Activated naive CD4-positive, alpha-beta T cell treated with anti-CD3 and anti-CD28 coated beads for 36 hours (primary cell): Measurements from ENCODE around the gene BOLL. TPM values are rescaled to one million over a fixed set of nuclear protein-coding genes. Genes with fewer than 3 reads are reported as not detected.

Experiments
- CTCF ChIA-PET: fragments of 350-600 bp; sonication (Branson Sonifier 250); formaldehyde crosslinking; loops from one replicate; lab custom pipeline; 2021; ENCODE audit warnings: antibody characterized with exemption; lab: Charles Lee
- DNase-seq: peaks from one replicate; pipeline ENCODE4 v3.0.0-alpha.2; 2020
- H3K27ac Mint-ChIP-seq: one replicate; pipeline ENCODE4 v1.8.0; 2021; ENCODE audit warnings: mild to moderate bottlenecking, mixed read lengths
- H3K27me3 Mint-ChIP-seq: one replicate; pipeline ENCODE4 v1.8.0; 2021; ENCODE audit warnings: low read depth, mixed read lengths
- H3K36me3 Mint-ChIP-seq: one replicate; pipeline ENCODE4 v1.8.0; 2021; ENCODE audit warnings: low read depth, mixed read lengths
- H3K4me1 Mint-ChIP-seq: one replicate; pipeline ENCODE4 v1.8.0; 2021; ENCODE audit warnings: low read depth, mixed read lengths
- H3K4me3 Mint-ChIP-seq: one replicate; pipeline ENCODE4 v1.8.0; 2021; ENCODE audit warnings: mild to moderate bottlenecking, moderate library complexity, mixed read lengths
- H3K9me3 Mint-ChIP-seq: one replicate; pipeline ENCODE4 v1.8.0; 2021; ENCODE audit warnings: mixed read lengths
- intact Hi-C: fragments of 100-400 bp; cut with micrococcal nuclease; formaldehyde crosslinking; loops from one replicate; pipeline ENCODE4 v1.15.1; 2023
- total RNA-seq, 2 experiments: library from RNA; stranded (reverse); gene quantifications; one replicate each; pipeline ENCODE4 v1.2.3, GENCODE V29; 2021

Gene BOLL
- total RNA-seq, 2 experiments from 2014 or later: 0.12 TPM; not detected in 1

DNA sequence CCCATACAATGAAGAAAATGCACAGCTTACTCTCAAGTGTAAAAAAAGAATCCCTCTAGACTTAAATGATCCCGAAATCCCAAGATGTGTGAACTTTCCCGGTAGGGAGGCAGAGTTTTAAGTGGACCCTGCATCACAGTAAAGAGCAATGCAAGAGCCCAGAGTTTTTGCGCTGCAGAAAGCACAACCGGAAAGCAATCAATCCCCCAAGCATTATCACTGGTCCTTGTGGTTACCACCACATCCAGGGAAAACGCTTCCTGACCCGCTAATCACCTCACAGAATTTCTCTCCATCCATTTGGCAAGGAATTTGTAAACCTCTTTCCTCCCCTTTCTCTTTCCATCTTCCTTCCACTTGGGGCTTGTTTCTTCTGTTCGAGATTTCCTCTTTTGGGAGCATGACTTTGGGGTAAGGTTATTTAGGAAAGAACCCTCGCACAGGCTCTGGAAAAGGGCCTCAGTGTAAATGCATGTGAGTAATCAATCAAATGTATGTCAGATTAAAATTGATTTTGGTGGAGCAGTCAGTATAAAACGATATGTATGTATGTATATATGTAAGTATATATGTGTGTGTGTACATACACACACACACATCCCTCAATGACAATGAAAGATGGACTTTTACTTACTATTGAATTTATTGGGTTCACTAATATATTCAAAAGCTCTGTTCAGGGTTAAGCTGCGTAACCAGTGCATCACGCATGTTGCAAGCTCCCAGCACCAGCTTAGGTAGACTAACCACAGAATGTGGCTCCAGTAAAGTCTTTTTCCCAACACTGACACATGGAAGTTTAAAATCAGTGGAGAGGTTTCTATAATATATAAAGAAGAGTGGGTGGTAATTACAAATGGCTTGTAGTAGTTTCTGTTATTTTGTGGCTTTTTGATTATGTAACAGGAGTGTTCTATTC is 20.9 kb upstream of the BOLL start:
- Mint-ChIP-seq H3K9me3 (no peaks in the 10 kb centered on the region), H3K27ac (no peak overlapping the region), H3K27me3 (no peaks in the 10 kb centered on the region), H3K4me3 (peak overlapping the region; percentile 85), H3K4me1 (peaks cover 57% of the 10 kb centered on the region), H3K36me3 (no peaks in the 10 kb centered on the region)
- intact Hi-C loops: no loop called here
- no peak for DNase-seq
- CTCF ChIA-PET: interaction anchor here (0.6 to 2.3 kb wide), 7 partner anchors 8 to 693 kb away, joined by 3 to 11 read pairs (median 4); no protein-coding TSS in a partner anchor

DNA sequence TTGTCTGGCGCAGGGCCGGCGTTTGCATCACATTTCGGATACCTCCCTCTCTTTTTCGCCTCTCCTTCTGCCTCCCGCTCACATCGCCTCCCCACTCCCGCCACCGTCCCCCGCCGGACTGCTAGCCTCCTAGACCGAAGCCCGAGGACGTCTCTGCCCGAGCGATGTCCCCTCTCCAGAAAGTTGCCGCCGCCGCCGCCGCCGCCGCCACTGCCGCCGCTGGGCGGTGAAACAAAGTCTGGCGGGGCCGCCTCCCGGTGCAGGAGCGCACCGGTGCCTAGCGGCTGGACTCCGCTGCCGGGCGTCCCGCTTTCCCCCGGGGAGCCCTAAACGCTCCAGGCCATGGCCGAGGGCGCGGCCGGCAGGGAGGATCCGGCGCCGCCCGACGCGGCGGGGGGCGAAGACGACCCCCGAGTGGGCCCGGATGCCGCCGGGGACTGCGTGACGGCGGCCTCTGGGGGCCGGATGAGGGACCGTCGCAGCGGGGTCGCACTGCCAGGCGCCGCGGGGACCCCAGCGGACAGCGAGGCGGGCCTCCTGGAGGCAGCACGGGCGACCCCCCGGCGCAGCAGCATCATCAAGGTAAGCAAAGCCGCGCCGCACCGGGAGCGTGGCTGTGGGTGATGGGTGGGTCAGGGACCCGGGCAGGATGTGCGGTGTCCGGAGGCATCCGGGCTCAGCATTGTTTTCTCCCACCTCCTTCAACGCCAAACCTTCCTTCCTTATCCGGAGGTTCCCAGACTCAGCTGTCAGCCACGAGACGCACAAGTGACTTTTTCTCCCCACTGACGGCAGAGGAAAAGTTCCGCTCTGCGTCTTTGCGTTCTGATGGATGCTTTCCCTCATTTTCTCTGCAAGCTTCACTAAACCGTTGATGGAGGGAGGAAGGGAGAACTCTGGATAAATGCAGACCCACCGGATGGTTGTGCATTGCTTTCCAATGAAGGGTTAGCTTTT is 19.9 kb upstream of the BOLL start:
- H3K27ac Mint-ChIP-seq: peak overlapping the region; percentile 75
- peak; percentile 38 for DNase-seq
- no peaks in the 10 kb centered on the region for H3K27me3 Mint-ChIP-seq
- intact Hi-C loops: loop anchor here (1.0 kb wide), 5 partner anchors 33 to 100 kb away; partner anchors contain the start of gene MARS2
- no peaks in the 10 kb centered on the region for H3K9me3 Mint-ChIP-seq
- peaks cover 51% of the 10 kb centered on the region for H3K4me1 Mint-ChIP-seq
- H3K36me3 Mint-ChIP-seq: no peaks in the 10 kb centered on the region
- H3K4me3 Mint-ChIP-seq: peak overlapping the region; percentile 94
- CTCF ChIA-PET: interaction anchor here (0.6 to 2.3 kb wide), 6 partner anchors 9 to 492 kb away, joined by 3 to 6 read pairs (median 4); no protein-coding TSS in a partner anchor

DNA sequence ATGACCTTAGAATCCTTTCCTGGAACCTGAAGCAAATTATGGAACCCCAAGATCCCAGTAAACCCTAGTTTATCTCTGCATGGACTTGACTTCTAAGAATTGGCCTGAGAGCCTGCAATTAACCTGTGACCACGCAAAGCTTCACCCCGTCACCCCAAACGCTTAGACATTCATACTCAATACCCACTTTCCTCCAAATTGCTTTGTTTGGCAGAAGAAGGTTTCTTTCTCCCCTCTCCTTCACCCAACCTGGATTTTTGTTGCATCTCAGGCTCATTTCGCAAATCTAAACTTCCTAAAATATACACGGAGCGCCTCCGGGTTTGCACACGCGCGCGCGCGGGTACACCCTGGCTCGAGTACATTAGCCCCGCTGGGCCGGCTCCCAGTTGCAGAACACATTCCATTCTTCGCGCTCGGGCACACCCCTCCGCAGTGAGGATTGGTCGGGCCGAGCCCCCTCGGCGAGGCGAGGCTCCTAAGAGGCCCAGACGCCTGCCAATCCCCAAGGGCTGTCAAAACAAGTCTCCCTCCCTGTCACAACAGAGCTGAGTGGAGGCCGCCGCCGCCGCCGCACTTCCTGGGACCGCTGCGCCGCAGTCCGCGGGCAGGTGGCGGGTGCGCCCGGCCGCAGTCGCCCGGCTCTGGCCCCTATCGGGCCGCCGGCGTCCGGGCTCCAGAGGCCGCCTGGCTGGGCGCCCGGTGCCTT is 19.1 kb upstream of the BOLL start, which contains the start of gene PLCL1:
Gene PLCL1, plus strand, starts transcription at position 545 of the 709 bp plus-strand sequence.
- H3K9me3 Mint-ChIP-seq: no peaks in the 10 kb centered on the region
- peak within 1 kb of the TSS; percentile 75 for H3K27ac Mint-ChIP-seq
- peak within 1 kb of the TSS; percentile 94 for H3K4me3 Mint-ChIP-seq
- no peaks in the 10 kb centered on the region for H3K36me3 Mint-ChIP-seq
- H3K4me1 Mint-ChIP-seq: peaks cover 43% of the 10 kb centered on the region
- CTCF ChIA-PET: interaction anchor here (0.7 to 2.3 kb wide), 10 partner anchors 10 to 493 kb away, joined by 3 to 6 read pairs (median 4); no protein-coding TSS in a partner anchor
- no peaks in the 10 kb centered on the region for H3K27me3 Mint-ChIP-seq
- DNase-seq: peak; percentile 96
- intact Hi-C loops: loop anchor here (1.0 kb wide), 5 partner anchors 34 to 99 kb away; partner anchors contain the start of gene MARS2

DNA sequence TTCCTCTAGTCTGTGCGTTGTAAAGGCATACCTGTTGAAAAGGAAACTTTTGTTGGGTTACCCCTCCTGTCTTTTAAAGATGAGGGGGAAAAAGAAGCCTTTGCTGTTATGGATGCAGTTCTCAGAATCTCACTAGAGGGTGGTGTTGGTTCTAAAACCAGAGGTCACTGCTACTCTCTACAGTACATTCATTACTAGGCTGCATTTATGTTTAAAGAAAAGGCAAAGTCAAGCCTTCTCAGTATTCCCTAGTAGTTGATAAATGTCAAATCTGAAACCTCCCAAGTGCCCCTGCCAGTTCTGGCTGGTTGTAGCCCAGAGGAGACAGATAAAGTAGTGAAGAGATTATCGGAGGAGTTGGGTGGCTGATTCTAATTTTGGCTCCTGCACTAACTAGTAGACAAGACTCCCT is 17.9 kb upstream of the BOLL start:
- H3K9me3 Mint-ChIP-seq: no peaks in the 10 kb centered on the region
- intact Hi-C loops: loop anchor here (1.0 kb wide), 6 partner anchors 17 to 493 kb away; no protein-coding TSS in a partner anchor
- DNase-seq: peak; percentile 40
- H3K36me3 Mint-ChIP-seq: no peaks in the 10 kb centered on the region
- H3K4me3 Mint-ChIP-seq: peak overlapping the region; percentile 7
- no peak overlapping the region for H3K27ac Mint-ChIP-seq
- no peaks in the 10 kb centered on the region for H3K27me3 Mint-ChIP-seq
- peaks cover 33% of the 10 kb centered on the region for H3K4me1 Mint-ChIP-seq
- CTCF ChIA-PET: interaction anchor here (0.6 to 1.4 kb wide), 4 partner anchors 9 to 324 kb away, joined by 3 to 5 read pairs (median 4); no protein-coding TSS in a partner anchor

DNA sequence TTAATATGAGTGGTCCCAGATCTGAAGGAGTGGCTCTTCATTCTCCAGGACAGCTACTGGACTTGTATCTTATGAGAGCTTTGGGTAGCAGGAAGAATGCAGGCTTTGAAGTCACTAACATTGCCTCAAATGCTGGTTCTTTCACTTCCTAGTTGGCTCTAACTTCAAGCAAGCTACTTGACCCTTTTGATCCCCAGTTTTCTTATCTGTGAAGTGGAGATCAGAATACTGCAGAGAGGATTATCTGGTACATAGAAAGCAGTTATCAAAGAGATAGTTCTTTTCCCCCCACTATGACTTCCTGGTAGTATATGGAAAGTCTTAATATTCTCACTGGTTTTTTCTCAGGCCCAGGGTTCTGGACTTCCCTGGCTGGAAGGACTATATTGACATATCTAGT is 15.9 kb upstream of the BOLL start:
- Mint-ChIP-seq H3K9me3 (no peaks in the 10 kb centered on the region), H3K36me3 (no peaks in the 10 kb centered on the region), H3K27me3 (no peaks in the 10 kb centered on the region), H3K4me3 (no peak overlapping the region), H3K27ac (no peak overlapping the region), H3K4me1 (peaks cover 18% of the 10 kb centered on the region)
- DNase-seq: no peak
- CTCF ChIA-PET: interaction anchor here (1.0 to 3.1 kb wide), 4 partner anchors 184 to 495 kb away, joined by 3 to 23 read pairs (median 12); no protein-coding TSS in a partner anchor
- intact Hi-C loops: no loop called here

DNA sequence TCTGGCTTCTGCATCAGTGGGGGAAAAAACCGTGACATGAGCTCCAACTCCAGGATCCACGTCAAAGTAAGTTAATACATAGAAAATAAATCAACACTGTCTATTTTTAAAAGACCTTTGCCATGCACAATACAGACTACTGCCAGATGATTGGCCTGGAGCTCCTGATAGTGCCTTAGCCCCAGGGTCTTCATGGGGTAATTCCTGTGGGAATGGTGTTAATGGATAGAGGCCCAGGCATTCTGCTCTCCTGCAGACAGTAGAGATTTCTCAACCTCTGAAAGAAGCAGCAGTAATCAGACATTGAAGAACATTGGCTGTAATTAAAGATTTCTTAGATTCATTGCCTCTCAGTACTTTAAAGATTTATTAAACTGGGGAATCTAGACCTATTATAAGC is 15.0 kb upstream of the BOLL start:
- intact Hi-C loops: no loop called here
- H3K9me3 Mint-ChIP-seq: no peaks in the 10 kb centered on the region
- no peaks in the 10 kb centered on the region for H3K36me3 Mint-ChIP-seq
- H3K27ac Mint-ChIP-seq: no peak overlapping the region
- CTCF ChIA-PET: interaction anchor here (0.5 to 3.1 kb wide), 3 partner anchors 327 to 496 kb away, joined by 5 to 23 read pairs (median 18); no protein-coding TSS in a partner anchor
- peaks cover 20% of the 10 kb centered on the region for H3K4me1 Mint-ChIP-seq
- no peak for DNase-seq
- no peaks in the 10 kb centered on the region for H3K27me3 Mint-ChIP-seq
- no peak overlapping the region for H3K4me3 Mint-ChIP-seq

DNA sequence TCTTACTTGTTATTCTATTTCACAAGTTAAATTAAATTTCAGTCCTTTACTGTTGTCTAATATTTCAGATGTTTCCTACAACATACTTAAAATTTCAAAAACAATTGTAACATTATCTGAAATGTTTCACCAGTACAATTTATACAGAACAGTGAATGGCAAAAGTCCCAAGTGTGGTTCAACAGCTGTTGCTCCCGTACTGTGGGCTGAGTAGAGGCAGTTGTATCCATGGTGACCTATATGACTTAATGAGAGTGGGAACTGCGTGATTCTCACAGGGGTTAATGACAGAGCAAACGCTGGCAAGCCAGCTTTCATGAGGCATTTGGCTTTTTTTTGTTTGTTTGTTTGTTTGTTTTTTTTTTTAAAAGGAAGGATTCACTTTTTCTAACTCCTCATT is 13.9 kb upstream of the BOLL start:
- CTCF ChIA-PET: no interaction called here
- peaks cover 23% of the 10 kb centered on the region for H3K4me1 Mint-ChIP-seq
- intact Hi-C loops: no loop called here

DNA sequence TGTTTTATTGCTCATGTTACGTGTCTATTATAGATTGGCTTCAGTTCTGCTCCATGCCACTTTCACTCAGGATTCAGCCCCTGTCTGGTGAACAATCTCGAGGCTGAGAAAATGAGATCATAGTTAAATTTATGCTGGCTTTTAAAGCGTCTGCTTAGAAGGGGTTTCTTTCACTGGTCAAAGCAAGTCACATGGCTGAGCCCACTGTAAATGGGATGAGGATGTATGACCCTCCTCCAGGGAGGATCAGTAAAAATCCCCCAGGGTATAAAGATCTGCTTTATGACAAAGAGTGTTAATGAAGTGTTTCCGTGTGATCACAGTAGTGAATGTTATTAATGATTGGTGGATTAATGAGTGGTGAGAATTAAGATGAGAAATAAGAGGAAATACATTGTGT is 13.1 kb upstream of the BOLL start:
- CTCF ChIA-PET: no interaction called here
- no peak overlapping the region for H3K27ac Mint-ChIP-seq
- H3K4me3 Mint-ChIP-seq: no peak overlapping the region
- no peak for DNase-seq
- H3K4me1 Mint-ChIP-seq: peaks cover 16% of the 10 kb centered on the region
- no peaks in the 10 kb centered on the region for H3K9me3 Mint-ChIP-seq
- H3K36me3 Mint-ChIP-seq: no peaks in the 10 kb centered on the region
- intact Hi-C loops: no loop called here
- H3K27me3 Mint-ChIP-seq: no peaks in the 10 kb centered on the region

More for the DNA sequence above, 13.9 kb upstream of the BOLL start:
- DNase-seq: no peak
- no peaks in the 10 kb centered on the region for H3K36me3 Mint-ChIP-seq
- H3K27me3 Mint-ChIP-seq: no peaks in the 10 kb centered on the region
- H3K4me3 Mint-ChIP-seq: no peak overlapping the region
- H3K27ac Mint-ChIP-seq: no peak overlapping the region
- no peaks in the 10 kb centered on the region for H3K9me3 Mint-ChIP-seq

DNA sequence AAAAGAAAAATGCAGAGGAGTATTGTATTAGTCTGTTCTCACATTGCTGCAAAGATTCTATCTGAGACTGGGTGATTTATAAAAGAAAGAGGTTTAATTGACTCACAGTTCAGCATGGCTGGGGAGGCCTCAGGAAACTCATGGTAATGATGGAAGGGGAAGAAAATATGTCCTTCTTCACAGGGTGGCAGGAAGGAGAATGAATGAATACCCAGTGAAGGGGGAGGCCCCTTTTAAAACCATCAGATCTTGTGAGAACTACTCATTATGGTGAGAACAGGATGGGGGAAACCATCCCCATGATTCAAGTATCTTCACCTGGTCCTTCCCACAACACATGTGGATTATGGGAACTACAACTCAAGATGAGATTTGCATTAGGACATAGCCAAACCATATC is 10.2 kb upstream of the BOLL start:
- Mint-ChIP-seq H3K27ac (no peak overlapping the region), H3K4me1 (peaks cover 14% of the 10 kb centered on the region), H3K4me3 (no peak overlapping the region), H3K27me3 (peaks cover 4% of the 10 kb centered on the region), H3K9me3 (no peaks in the 10 kb centered on the region), H3K36me3 (no peaks in the 10 kb centered on the region)
- intact Hi-C loops: no loop called here
- CTCF ChIA-PET: interaction anchor here (0.9 to 2.2 kb wide), 5 partner anchors 13 to 502 kb away, joined by 3 to 8 read pairs (median 5); no protein-coding TSS in a partner anchor
- DNase-seq: peak; percentile 47

DNA sequence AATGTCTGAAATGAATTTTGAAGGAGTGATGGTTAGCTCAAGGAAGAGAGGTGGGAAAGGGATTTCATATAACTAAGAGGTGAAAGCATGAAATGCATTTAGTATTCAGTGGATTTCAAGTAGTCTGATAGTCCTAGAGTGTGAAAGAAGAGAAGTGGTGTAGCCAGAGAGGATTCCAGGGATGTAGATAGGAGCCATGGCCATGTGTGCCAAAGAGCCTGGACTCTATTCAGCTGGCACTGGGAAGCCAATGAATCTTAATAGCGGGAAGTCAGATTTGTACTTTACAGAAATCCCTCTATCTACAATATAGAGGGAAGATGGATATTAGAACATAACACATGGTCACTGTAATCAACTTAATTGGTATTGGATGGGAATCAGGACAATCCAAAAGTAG is 8.3 kb upstream of the BOLL start:
- Mint-ChIP-seq H3K27ac (no peak overlapping the region), H3K9me3 (no peaks in the 10 kb centered on the region), H3K4me3 (no peak overlapping the region), H3K36me3 (no peaks in the 10 kb centered on the region), H3K4me1 (peaks cover 14% of the 10 kb centered on the region), H3K27me3 (peaks cover 4% of the 10 kb centered on the region)
- CTCF ChIA-PET: interaction anchor here (0.9 to 2.2 kb wide), 2 partner anchors 15 to 334 kb away, joined by 4 to 5 read pairs; no protein-coding TSS in a partner anchor
- intact Hi-C loops: loop anchor here (5.0 kb wide), 1 partner anchor 439 kb away; no protein-coding TSS in a partner anchor
- DNase-seq: no peak
